B cell (primary cell): ENCODE measurements around the gene EME1. TPM values are rescaled to one million over a fixed set of nuclear protein-coding genes. Genes with fewer than 3 reads are reported as not detected.

ENCODE experiments used
- polyA plus RNA-seq: library from polyadenylated mRNA; depleted of rRNA; stranded (reverse); fragments of >200 nt; gene quantifications from 2 replicates; pipeline ENCODE4 v1.2.3, GENCODE V29; 2012
- small RNA-seq: library from RNA; depleted of rRNA; stranded (forward); fragments of <200 nt; gene quantifications from one replicate; pipeline ENCODE3, GENCODE V24; 2012; ENCODE audit warnings: low replicate concordance, low read depth; ENCODE audit not compliant: insufficient read length
- total RNA-seq, 2 donors: library from RNA; stranded (reverse); fragments of 120-200 nt in 1 of 2; gene quantifications; 1 replicate in 1 of 2; 2 replicates in 1 of 2; pipeline versions ENCODE4 v1.2.3 to v1.2.4, GENCODE V29; 2013 to 2022

Gene EME1
- total and polyA plus RNA-seq, 2 donors (not counting 1 experiment from before 2014, with no cell fraction given) = 1.6 to 2.3 TPM

Small RNA genes within 50 kb of the gene (small RNA-seq; reads per million reads assigned to genes)
- gene RF00019 = not detected

Other genes with a start within 250 kb of the EME1 start
- 0.78 and 0.89 TPM in 2 replicates for gene SAMD14, start 243.1 kb upstream of the EME1 start, total RNA-seq
- 0.06 and 0.13 TPM in 2 replicates for gene SAMD14, start 243.1 kb upstream of the EME1 start, polyA plus RNA-seq
- gene PPP1R9B, start 222.6 kb upstream of the EME1 start, total RNA-seq = 217 and 220 TPM in 2 replicates
- 80.7 and 123 TPM in 2 replicates for gene PPP1R9B, start 222.6 kb upstream of the EME1 start, polyA plus RNA-seq
- 3.8 and 4.4 TPM in 2 replicates for gene SGCA, start 207.2 kb upstream of the EME1 start, total RNA-seq
- 4.5 and 6.0 TPM in 2 replicates for gene SGCA, start 207.2 kb upstream of the EME1 start, polyA plus RNA-seq
- gene COL1A1, start 171.6 kb upstream of the EME1 start, total RNA-seq = 9.1 and 11.6 TPM in 2 replicates
- gene COL1A1, start 171.6 kb upstream of the EME1 start, polyA plus RNA-seq = 0.66 and 8.4 TPM in 2 replicates
- not detected in 2 replicates for gene TMEM92, start 98.8 kb upstream of the EME1 start, total RNA-seq
- gene TMEM92, start 98.8 kb upstream of the EME1 start, polyA plus RNA-seq = not detected in 2 replicates
- gene XYLT2, start 27.1 kb upstream of the EME1 start, total RNA-seq = 29.9 and 30.3 TPM in 2 replicates
- gene XYLT2, start 27.1 kb upstream of the EME1 start, polyA plus RNA-seq = 15.5 and 21.5 TPM in 2 replicates
- 33.5 and 40.2 TPM in 2 replicates for gene MRPL27, start within 50 bp of the EME1 start, total RNA-seq
- 19.8 and 32.5 TPM in 2 replicates for gene MRPL27, start within 50 bp of the EME1 start, polyA plus RNA-seq
- 29.5 and 31.2 TPM in 2 replicates for gene LRRC59, start 24.3 kb downstream of the EME1 start, total RNA-seq
- 27.7 and 47.4 TPM in 2 replicates for gene LRRC59, start 24.3 kb downstream of the EME1 start, polyA plus RNA-seq
- 66.1 and 82.6 TPM in 2 replicates for gene ACSF2, start 53.0 kb downstream of the EME1 start, total RNA-seq
- 59.6 and 62.1 TPM in 2 replicates for gene ACSF2, start 53.0 kb downstream of the EME1 start, polyA plus RNA-seq
- 3.5 and 3.9 TPM in 2 replicates for gene CHAD, start 95.7 kb downstream of the EME1 start, total RNA-seq
- 1.4 and 4.4 TPM in 2 replicates for gene CHAD, start 95.7 kb downstream of the EME1 start, polyA plus RNA-seq
- 52.9 and 53.4 TPM in 2 replicates for gene RSAD1, start 105.6 kb downstream of the EME1 start, total RNA-seq
- gene RSAD1, start 105.6 kb downstream of the EME1 start, polyA plus RNA-seq = 53.2 and 63.9 TPM in 2 replicates
- gene MYCBPAP, start 135.2 kb downstream of the EME1 start, total RNA-seq = 5.1 and 5.5 TPM in 2 replicates
- gene MYCBPAP, start 135.2 kb downstream of the EME1 start, polyA plus RNA-seq = 0.45 and 1.9 TPM in 2 replicates
- gene EPN3, start 159.5 kb downstream of the EME1 start, total RNA-seq = not detected in 2 replicates
- gene EPN3, start 159.5 kb downstream of the EME1 start, polyA plus RNA-seq = not detected in 2 replicates
- gene SPATA20, start 173.9 kb downstream of the EME1 start, total RNA-seq = 68.5 and 72.2 TPM in 2 replicates
- gene SPATA20, start 173.9 kb downstream of the EME1 start, polyA plus RNA-seq = 18.9 and 61.7 TPM in 2 replicates
- 0.05 and 0.12 TPM in 2 replicates for gene CACNA1G, start 187.5 kb downstream of the EME1 start, total RNA-seq
- gene CACNA1G, start 187.5 kb downstream of the EME1 start, polyA plus RNA-seq = not detected in 2 replicates